ENCODE data around the gene ARFRP1.

ARFRP1 gene

DNA sequence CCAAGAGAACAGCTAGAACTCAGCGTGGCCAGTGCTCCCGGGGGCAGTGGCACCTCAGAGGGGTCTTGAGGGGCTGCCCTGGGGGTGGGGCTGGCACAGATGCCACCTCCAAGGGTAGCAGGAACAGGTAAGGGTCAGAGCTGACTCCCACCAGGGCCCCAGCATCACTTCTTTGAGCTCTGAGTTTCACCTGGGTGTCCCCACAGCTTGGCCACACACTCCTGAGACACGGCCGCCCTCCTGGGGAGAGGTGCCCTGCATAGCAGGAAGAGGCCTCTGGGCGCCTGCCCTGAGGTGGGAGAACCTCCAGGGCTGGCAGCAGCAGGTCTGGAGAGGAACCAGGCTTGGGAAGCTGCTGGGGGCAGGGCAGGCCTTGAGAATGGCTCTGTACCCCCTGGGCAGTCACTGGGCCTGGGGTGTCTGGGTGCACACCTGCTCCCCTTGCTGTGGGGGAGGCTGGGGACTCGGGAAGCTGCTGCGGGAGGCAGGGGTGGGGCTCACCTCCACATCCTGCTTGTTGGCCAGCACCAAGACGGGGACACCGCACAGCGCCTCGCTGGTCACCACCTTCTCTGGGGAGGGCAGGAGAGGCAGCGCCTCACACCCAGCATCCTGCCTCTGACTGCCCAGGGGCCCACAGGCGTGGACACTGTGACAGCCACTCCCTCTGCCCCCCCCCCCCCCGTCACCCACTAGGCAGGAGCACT is 6.3 kb downstream of the ARFRP1 start:
- no peak for DNase-seq

DNA sequence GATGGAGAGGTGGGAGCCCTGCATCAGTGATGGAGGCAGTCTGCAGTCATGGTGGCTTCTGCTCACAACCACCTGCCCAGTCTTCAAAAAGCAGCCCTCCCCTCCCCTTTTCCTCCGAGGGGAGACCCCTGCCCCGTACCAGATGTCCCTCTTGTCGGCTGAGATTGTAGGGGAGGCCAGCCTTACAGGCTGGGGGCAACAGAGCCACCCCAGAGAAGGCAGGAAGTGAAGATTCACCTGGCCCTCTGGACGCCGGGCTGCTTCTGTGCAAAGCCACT is 6.8 kb downstream of the ARFRP1 start:
- no peak for DNase-seq

DNA sequence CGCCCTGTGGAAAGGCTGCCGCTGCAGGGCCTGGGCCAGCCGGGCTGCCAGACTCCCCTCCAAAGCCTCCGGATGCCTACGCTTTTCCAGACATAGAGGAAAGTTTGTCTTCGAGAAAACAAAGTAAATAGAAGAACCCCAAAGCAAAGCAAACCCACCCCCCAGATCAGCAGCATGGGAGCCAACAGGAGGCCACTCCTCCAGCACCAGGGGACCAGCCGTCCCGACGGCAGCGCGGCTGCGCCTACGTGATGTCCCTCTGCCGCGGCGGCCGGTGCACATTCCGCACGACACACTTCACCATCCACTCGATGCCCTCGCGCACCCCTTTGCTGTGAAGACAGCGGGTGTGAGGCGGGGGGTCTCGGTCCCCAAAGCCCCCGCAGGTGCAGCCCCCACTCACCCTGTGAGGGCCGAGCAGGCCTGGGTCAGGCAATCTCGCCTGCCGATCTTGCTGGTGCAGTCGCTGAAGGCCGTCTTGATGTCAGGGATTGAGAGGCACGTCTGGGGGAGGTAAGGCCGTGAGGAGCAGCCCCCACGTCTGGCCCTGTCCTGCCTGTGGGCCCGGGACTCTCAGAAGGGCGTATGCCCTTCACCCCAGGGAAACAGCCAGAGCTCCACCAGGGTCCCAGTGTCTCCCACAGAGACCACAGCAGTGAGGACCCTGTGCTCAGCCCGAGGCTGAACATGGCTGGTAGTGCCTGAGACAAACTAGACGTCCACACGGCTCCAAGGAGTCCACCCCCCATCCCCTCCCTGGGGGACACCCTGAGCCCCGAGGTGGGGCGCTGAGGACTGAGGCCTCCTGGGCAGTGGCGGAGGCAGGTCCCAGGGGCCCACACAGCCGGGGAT is 7.4 kb downstream of the ARFRP1 start:
- DNase-seq = no peak

DNA sequence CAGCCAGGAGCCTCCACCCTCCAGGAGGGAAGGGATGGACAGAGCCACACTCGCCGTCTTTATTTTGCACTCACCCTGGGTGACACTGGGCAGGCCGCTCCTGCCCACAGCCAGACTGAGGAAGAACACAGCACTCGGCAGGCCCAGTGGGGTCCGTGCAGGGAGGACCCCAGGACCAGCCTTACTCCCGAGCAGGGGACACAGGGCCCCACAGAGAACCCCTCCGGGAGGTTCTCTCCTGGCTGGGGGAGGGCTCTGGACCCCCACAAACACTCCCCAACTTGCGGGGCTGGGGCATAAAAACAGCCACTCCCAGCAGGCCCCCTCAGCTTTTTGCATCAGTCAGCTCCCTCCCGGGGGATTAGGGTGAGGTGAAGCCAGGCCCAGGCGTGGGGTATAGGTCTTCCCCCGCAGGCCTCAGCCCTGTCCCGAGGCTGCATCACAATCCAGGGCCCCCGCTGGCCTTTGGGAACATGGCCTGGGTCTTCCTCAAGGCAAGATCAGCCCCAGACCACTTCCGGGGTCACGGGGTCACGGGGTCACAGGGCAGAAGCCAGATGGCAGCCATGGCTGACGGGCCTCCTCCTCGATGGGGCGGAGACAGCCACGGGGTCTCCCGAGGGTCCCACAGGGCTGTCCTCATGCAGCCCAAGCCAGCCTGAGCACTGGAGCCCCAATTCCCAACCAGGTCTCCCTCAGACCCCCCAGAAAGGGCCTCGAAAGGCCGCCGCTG is 8.1 kb downstream of the ARFRP1 start:
- no peak for DNase-seq

DNA sequence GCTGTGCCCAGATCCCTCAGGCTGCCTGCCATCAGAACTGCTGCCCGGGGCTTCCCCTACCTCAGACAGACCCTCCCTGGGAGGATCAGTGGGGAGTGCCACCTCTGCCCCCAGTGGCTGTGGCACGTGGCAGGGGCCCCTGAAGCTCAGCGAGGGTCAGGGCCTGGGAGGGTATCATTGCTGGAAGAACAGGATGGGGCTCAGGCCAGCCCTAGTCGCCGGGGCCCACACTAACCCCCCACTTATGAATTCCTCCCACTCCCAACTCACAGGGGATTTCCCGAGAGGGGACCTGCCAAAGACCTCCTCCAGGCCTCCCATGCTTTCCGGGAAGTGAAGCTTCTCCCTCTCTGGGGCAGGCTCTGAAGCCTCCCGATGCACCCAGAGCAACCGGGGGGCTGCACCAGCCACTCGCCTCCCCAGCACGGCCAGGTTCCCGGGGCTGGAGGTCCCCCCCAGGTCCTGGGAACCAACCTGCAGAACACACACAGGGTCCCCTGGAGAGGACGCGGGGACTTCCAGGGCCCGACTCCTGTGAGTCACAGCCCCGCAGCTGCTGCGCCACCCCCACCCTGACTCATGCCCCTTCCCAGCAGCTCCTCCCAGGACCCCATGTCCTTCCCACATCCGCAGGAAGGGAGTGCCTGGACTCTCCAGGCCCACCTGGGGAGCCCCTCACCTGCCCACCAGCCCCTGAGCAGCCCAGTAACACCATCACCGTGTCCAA is 8.9 kb downstream of the ARFRP1 start:
- DNase-seq = no peak

DNA sequence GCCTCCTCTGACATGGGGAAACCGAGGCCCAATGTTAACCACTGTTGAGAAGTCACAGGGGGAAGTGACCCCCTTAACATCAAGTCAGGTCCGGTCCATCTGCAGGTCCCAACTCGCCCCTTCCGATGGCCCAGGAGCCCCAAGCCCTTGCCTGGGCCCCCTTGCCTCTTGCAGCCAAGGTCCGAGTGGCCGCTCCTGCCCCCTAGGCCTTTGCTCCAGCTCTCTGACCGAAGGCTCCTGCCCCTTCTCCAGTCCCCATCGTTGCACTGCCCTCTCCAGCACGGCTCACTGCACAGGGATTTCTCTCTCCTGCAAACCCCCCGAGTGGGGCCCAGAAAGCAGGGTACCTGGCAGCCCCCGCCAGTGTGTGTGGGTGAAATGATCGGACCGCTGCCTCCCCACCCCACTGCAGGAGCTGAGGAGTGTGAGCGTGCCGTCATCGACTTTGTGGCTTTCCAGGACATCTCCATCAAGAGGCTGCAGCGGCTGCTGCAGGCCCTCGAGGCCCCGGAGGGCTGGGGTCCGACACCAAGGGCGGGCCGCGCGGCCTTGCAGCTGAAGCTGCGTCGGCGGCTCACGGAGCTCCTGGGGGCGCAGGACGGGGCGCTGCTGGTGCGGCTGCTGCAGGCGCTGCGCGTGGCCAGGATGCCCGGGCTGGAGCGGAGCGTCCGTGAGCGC is 9.8 kb downstream of the ARFRP1 start:
- DNase-seq = no peak

DNA sequence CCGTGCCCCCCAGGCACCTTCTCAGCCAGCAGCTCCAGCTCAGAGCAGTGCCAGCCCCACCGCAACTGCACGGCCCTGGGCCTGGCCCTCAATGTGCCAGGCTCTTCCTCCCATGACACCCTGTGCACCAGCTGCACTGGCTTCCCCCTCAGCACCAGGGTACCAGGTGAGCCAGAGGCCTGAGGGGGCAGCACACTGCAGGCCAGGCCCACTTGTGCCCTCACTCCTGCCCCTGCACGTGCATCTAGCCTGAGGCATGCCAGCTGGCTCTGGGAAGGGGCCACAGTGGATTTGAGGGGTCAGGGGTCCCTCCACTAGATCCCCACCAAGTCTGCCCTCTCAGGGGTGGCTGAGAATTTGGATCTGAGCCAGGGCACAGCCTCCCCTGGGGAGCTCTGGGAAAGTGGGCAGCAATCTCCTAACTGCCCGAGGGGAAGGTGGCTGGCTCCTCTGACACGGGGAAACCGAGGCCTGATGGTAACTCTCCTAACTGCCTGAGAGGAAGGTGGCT is 10.4 kb downstream of the ARFRP1 start:
- DNase-seq = no peak

DNA sequence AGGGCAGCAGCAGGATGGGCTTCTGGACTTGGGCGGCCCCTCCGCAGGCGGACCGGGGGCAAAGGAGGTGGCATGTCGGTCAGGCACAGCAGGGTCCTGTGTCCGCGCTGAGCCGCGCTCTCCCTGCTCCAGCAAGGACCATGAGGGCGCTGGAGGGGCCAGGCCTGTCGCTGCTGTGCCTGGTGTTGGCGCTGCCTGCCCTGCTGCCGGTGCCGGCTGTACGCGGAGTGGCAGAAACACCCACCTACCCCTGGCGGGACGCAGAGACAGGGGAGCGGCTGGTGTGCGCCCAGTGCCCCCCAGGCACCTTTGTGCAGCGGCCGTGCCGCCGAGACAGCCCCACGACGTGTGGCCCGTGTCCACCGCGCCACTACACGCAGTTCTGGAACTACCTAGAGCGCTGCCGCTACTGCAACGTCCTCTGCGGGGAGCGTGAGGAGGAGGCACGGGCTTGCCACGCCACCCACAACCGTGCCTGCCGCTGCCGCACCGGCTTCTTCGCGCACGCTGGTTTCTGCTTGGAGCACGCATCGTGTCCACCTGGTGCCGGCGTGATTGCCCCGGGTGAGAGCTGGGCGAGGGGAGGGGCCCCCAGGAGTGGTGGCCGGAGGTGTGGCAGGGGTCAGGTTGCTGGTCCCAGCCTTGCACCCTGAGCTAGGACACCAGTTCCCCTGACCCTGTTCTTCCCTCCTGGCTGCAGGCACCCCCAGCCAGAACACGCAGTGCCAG is 11.0 kb downstream of the ARFRP1 start, which contains the start of gene TNFRSF6B:
Gene TNFRSF6B (plus strand): TSS at position 25 of the 729 bp plus-strand sequence. CDS start 116 bp downstream, at position 141.
- DNase-seq = no peak

DNA sequence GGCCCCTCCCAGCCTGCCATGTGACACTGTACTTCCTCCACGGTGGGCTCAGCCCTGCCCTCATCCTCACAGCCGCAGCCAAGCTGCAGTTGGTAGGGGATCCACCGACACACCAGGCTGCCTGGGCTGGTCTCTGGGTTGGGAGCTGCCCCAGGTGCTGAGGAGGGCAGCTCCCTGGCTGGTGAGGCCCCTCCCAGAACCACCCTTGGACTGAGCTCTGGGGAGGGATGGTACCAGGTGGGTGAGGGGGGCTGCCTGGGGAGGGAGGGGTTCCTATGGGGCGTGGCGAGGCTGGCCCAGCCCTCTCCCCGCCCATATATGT is 11.5 kb downstream of the ARFRP1 start:
- DNase-seq = no peak

DNA sequence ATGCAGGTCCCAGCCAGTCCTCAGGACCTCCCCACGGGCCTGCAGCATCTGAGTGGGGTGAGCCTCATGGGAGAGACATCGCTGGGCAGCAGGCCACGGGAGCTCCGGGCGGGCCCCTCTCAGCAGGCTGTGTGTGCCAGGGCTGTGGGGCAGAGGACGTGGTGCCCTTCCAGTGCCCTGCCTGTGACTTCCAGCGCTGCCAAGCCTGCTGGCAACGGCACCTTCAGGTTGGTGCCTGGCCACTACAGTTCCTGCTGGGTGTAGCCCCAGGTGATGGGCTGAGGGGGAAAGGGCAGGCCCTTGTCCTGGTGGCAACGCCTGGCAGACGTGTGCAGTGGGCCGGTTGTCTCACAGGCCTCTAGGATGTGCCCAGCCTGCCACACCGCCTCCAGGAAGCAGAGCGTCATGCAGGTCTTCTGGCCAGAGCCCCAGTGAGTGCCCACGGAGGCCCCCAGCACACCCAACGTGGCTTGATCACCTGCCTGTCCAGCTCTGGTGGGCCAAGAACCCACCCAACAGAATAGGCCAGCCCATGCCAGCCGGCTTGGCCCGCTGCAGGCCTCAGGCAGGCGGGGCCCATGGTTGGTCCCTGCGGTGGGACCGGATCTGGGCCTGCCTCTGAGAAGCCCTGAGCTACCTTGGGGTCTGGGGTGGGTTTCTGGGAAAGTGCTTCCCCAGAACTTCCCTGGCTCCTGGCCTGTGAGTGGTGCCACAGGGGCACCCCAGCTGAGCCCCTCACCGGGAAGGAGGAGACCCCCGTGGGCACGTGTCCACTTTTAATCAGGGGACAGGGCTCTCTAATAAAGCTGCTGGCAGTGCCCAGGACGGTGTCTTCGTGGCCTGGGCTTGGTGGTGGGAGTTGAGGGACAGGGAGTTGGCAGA is 12.1 kb downstream of the ARFRP1 start:
- DNase-seq = no peak

DNA sequence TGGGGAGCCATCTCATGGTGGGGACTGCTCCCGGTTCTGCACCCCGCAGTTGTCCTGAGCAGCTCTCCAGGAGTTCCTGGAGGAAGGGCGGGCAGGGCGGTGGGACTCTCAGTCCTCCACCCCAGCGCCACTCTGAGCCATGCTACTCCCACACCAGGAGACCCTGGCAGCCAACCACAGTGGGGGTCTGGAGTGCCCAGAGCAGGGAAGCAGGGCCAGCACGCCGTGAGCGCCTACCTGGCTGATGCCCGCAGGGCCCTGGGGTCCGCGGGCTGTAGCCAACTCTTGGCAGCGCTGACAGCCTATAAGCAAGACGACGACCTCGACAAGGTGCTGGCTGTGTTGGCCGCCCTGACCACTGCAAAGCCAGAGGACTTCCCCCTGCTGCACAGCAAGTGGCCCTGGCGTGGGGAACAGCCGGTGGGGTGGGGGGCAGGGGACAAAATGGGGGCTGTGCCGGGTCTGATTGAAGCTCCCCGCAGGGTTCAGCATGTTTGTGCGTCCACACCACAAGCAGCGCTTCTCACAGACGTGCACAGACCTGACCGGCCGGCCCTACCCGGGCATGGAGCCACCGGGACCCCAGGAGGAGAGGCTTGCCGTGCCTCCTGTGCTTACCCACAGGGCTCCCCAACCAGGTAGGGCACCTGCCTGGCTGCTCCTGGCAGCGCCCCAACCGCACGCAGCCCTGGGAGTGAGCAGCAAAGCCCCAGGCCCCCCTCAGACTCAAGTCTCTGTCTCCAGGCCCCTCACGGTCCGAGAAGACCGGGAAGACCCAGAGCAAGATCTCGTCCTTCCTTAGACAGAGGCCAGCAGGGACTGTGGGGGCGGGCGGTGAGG is 13.0 kb downstream of the ARFRP1 start:
- DNase-seq = no peak

DNA sequence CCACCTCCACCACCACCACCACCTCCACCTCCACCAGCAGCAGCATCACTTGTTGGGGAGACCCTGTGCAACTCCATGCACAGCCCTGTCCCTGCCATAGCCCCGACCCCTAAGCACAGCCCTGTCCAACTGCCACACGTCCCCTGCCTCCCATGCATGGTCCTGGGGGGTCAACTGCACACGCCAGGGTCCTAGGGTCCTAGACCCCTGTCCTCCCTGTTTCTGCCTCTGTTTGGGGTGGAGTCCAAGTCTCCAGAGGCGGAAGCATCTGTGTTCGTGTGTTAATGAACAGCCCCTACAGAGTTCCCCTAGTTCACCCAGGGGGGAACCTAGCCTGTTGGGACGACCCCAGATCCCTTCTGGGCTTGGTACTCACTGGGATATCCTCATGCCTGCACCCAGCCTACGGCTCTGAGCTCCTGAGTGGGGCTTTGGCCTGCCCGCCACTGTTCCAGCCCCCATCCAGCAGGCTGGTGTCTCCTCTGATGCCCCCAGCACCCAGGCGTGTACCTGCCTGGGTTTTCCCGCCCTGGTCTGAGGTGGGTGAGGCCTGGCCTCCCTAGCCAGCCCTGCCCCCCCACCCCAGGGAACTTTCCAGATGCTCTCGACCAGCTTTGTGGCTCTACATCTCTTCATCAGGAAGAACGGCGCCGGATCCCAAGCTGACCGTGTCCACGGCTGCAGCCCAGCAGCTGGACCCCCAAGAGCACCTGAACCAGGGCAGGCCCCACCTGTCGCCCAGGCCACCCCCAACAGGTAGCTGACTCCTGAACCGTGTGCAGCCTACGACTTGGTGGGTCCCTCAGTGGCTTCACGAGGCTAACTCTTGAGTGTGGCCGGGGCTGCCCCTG is 13.8 kb downstream of the ARFRP1 start:
- DNase-seq = no peak

DNA sequence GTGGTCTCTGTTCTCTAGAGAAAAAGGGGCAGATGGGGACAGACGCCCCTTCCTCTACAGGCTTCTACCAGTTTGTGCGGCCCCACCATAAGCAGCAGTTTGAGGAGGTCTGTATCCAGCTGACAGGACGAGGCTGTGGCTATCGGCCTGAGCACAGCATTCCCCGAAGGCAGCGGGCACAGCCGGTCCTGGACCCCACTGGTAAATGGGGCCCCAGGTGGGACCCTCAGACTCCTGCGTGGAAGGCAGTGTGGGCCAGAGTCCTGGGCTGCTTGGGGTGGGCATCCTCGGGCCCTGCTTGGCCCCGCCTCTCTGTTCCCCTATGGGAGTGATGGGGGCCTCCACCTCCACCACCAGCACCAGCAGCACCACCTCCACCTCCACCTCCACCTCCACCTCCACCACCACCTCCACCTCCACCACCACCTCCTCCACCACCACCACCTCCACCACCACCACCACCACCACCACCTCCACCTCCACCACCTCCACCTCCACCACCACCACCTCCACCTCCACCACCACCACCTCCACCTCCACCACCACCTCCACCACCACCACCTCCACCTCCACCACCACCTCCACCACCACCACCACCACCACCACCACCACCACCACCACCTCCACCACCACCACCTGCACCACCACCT is 14.6 kb downstream of the ARFRP1 start:
- DNase-seq = no peak

DNA sequence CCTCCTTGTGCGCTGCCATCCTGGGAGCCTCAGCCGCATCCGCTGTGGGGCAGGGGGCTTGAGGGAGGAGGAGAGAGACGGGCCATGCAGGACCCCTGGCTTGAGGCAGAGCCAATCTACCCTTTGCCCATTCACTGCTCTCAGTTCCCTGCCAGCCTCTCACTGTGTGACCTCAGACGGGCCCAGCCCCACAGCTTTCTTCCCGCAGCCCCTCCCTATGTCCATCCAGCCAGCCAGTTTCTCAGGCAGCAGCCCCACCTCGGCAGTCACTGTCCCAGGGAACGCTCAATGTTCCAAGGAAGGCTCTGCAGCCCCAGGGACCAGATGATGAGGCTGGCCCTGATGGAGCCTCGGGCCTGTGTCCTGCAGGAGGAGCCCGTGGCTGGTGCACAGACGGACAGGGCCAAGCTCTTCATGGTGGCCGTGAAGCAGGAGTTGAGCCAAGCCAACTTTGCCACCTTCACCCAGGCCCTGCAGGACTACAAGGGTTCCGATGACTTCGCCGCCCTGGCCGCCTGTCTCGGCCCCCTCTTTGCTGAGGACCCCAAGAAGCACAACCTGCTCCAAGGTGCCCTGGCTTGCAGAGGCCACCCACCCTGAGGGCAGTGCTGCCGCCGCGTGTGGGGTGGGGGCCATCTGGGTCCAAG is 15.2 kb downstream of the ARFRP1 start:
- DNase-seq = no peak

DNA sequence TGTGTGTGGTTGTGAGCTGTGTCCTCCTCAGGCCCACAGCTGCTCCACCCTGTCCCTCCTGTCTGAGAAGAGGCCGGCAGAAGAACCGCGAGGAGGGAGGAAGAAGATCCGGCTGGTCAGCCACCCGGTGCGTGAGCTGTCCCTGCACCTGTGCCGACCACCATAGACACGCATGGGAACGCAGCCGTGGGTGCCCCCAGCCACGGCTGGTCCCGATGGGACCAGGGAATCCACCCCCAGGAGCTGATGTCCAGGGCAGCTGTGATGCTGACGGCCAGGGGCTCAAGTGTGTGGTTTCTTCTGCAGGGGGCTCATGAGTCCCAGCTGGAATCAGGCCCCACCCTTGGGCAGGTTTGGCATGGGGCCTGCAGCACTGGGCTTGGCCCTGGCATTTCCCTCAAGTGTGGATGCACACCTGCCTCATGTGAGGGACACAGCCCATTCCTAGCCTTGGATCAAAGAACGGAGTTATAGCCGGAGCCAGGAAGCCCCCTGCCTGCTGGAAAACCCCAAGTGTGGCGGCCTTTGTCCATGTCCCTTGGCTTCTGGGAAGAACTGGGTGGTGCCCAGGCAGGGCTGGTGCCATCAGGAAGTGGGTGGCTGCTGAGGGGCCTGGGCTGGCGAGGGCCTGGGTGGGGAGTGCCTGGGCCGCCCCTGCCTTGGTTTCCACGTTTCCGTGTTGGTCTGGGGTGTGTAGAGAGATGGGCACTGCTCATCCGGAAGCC is 15.9 kb downstream of the ARFRP1 start:
- no peak for DNase-seq

DNA sequence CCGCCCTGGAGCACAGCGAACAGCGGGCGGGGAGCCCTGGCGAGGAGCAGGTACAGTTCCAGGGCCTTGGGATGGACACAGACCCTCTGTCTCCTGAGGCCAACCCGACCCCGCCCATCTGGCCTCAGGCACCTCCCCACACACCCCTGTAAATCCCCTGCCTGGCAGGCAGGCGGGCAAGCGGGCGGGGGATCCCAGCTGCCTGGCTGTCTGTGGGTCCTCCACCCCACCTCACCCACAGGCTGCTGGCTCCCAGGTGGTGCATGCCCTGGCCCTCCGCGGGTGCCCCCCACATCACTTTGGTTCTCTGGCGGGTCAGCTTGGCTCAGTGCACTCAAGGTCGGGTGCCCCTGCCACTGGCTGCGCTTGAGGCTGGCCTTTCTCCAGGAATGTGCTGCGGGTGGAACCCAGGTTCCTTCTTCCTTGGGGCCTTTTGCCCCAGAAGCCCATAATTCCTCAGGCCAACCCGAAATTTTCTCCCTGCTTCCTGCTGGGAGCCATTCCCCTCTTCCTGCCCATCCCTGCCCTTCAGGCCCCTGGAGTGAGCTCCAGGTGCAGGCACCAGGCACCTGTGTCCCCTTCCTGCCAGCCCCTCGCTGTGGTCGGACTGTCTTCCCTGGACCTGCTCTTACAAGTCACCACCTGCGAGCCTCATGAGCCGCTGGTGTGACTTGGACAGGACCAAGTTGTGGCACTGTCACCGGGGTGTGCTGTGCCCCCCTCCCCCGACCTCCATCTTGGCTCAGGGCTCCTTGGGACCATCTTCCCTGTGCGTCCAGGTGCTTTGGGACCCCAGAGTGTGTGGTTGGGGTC is 16.7 kb downstream of the ARFRP1 start:
- DNase-seq = no peak

All from RPMI8226 (cell line).